Measurements from ENCODE around the gene CNR1. TPM values are rescaled to one million over a fixed set of nuclear protein-coding genes. Genes with fewer than 3 reads are reported as not detected.

CNR1 gene
- total and polyA plus RNA-seq, 2 donors (not counting 3 experiments of a cell fraction or from before 2014, with no cell fraction given): 0.06 TPM; not detected in 1

DNA sequence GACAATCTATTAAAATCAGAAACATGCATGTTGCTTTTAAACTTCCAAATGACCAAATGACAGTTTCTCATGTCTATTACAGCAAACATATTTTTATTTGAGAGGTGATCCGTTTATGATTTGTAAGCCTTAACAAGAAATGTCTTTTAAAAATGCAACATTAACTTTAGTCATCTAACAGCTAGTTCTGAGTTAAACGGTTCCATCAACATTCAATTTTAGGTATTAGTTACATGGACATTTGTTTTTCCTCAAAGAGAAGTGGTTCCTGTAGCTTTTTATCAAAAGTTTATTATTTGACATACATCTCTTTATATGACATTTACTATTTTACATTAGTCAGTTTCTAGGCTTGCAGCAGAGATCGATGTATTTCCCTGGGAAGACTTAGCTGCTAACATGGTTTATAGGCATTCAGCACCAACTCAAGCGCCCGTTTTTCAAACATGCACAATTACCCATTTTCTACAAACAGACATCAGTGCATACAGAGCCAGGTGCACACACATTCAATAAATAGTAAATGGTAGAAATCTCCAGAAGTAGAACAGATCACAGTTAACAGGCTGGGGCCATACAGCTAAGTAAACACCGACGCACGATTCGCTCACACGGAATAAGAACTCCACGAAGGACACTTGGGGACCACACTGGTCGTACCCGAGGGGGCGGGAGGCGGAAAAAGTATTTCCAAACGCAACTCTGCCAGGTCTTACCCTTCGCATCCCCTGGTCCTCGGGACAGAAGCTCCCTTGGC is 882 bp downstream of the CNR1 start:
- Histone ChIP-seq H2AFZ (ENCODE audit: low read depth, low read length) (peak overlapping the region; percentile 88), H3K4me3 (replicated peaks in 1 of 3; ENCODE audit: insufficient read depth in 1 of 3, low read depth in 1 of 3, low read length in 3 of 3) (peak overlapping the region; percentile 29 to 58 (median 42)), H3K79me2 (ENCODE audit: control insufficient read depth, insufficient read depth, low read length) (no peaks in the 10 kb centered on the region), H4K20me1 (replicated peaks; ENCODE audit: control insufficient read depth, extremely low read depth, insufficient read depth, low read length) (no peaks in the 10 kb centered on the region), H3K27ac (ENCODE audit: insufficient read depth, low read depth, low read length) (no peak overlapping the region), H3K9me3 (replicated peaks; ENCODE audit: control insufficient read depth, insufficient read depth, low read length) (no peaks in the 10 kb centered on the region), H3K9ac (replicated peaks; ENCODE audit: extremely low read depth, insufficient read depth, low read length) (peak overlapping the region; percentile 13), H3K4me2 (ENCODE audit: insufficient read depth, low read length) (peak overlapping the region; percentile 77), H3K36me3 (ENCODE audit: control insufficient read depth in 2 of 2, extremely low read depth in 1 of 2, insufficient read depth in 2 of 2, low read length in 2 of 2) (no peaks in the 10 kb centered on the region), H3K4me1 (ENCODE audit: control insufficient read depth, extremely low read depth, insufficient read depth, low read length) (peaks cover 12% of the 10 kb centered on the region), H3K27me3 (ENCODE audit: control insufficient read depth in 2 of 2, insufficient read depth in 2 of 2, low read length in 2 of 2) (peaks cover 40 to 57% of the 10 kb centered on the region in 2 experiments), H3K9me1 (replicated peaks; ENCODE audit: control insufficient read depth, extremely low read depth, insufficient read depth, low read length) (no peaks in the 10 kb centered on the region)
- intact Hi-C loops (cut with micrococcal nuclease) (loop anchor here (5.0 to 10.0 kb wide), 3 partner anchors 330 to 710 kb away; no protein-coding TSS in a partner anchor), dilution Hi-C loops (cut with MboI; ENCODE audit: extremely low pct_ligation_motif_present, low sequenced_read_pairs) (no loop called here)
- TF ChIP-seq JUN (IDR thresholded peaks at IDR 0.05; ENCODE audit: borderline replicate concordance, insufficient read depth, insufficient read length, low read depth): no peak
- no peak for TF ChIP-seq GATA2 (IDR thresholded peaks at IDR 0.05; ENCODE audit: insufficient read depth, insufficient read length, low read depth, low read length)
- no peak for TF ChIP-seq POLR2AphosphoS5 (IDR thresholded peaks at IDR 0.05; ENCODE audit: insufficient read depth, low read depth, low read length)
- TF ChIP-seq FOS (IDR thresholded peaks at IDR 0.05; ENCODE audit: borderline replicate concordance, insufficient read depth, low read length): no peak
- no peak for TF ChIP-seq POLR2A (IDR thresholded peaks at IDR 0.05; ENCODE audit: low read depth, low read length)
- TF ChIP-seq, protein P1, sequence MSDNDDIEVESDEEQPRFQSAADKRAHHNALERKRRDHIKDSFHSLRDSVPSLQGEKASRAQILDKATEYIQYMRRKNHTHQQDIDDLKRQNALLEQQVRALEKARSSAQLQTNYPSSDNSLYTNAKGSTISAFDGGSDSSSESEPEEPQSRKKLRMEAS (IDR thresholded peaks at IDR 0.05; ENCODE audit: insufficient read depth, insufficient read length): no peak
- POLR2A ChIA-PET: no interaction called here
- FAIRE-seq (no peak), DNase-seq (ENCODE audit: low read depth, low spot score) (peak; percentile 17)
- no TSS peak for BruUV-seq (replicated peaks)
- CTCF ChIA-PET: interaction anchor here (1.4 kb wide), 1 partner anchor 327 kb away, joined by 3 read pairs; no protein-coding TSS in a partner anchor

DNA sequence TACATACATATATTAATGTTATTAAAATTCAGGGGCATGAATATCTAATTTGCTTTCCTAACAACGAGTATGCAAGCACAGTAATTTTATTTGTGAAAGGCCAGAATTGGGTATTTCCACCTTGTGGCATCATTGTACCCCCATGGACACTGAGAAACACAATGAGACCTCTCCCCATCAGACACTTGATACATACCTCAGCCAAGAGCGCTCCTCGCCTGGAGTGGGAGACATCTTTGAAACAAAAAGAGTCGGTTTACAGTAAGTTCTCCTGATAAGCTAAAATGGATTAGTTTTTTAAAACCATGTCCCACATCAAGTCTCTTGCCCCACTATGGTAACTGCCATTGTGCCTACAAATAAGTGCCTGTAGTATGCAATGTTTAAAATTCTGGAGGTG is 2.1 kb downstream of the CNR1 start:
- intact Hi-C loops (cut with micrococcal nuclease): loop anchor here (10.0 kb wide), 2 partner anchors 331 to 711 kb away; no protein-coding TSS in a partner anchor
- FAIRE-seq (no peak), DNase-seq (ENCODE audit: low read depth, low spot score) (no peak)
- Histone ChIP-seq H3K4me1 (ENCODE audit: control insufficient read depth, extremely low read depth, insufficient read depth, low read length) (peaks cover 12% of the 10 kb centered on the region), H3K36me3 (ENCODE audit: control insufficient read depth in 2 of 2, extremely low read depth in 1 of 2, insufficient read depth in 2 of 2, low read length in 2 of 2) (no peaks in the 10 kb centered on the region), H3K9me3 (replicated peaks; ENCODE audit: control insufficient read depth, insufficient read depth, low read length) (no peaks in the 10 kb centered on the region), H2AFZ (ENCODE audit: low read depth, low read length) (no peak overlapping the region), H3K9ac (replicated peaks; ENCODE audit: extremely low read depth, insufficient read depth, low read length) (no peak overlapping the region), H3K79me2 (ENCODE audit: control insufficient read depth, insufficient read depth, low read length) (no peaks in the 10 kb centered on the region), H3K9me1 (replicated peaks; ENCODE audit: control insufficient read depth, extremely low read depth, insufficient read depth, low read length) (no peaks in the 10 kb centered on the region), H3K27ac (ENCODE audit: insufficient read depth, low read depth, low read length) (no peak overlapping the region), H3K4me2 (ENCODE audit: insufficient read depth, low read length) (no peak overlapping the region), H3K4me3 (replicated peaks in 1 of 3; ENCODE audit: insufficient read depth in 1 of 3, low read depth in 1 of 3, low read length in 3 of 3) (no peak overlapping the region), H3K27me3 (ENCODE audit: control insufficient read depth in 2 of 2, insufficient read depth in 2 of 2, low read length in 2 of 2) (peaks cover 38 to 57% of the 10 kb centered on the region in 2 experiments), H4K20me1 (replicated peaks; ENCODE audit: control insufficient read depth, extremely low read depth, insufficient read depth, low read length) (no peaks in the 10 kb centered on the region)
- TF ChIP-seq EZH2 (IDR thresholded peaks at IDR 0.05; ENCODE audit: borderline replicate concordance, low read depth, low read length, severe bottlenecking) (no peak), GATA2 (IDR thresholded peaks at IDR 0.05; ENCODE audit: insufficient read depth, insufficient read length, low read depth, low read length) (no peak), JUN (IDR thresholded peaks at IDR 0.05; ENCODE audit: borderline replicate concordance, insufficient read depth, insufficient read length, low read depth) (no peak), POLR2AphosphoS5 (IDR thresholded peaks at IDR 0.05; ENCODE audit: insufficient read depth, low read depth, low read length) (no peak), MYC (IDR thresholded peaks at IDR 0.05; ENCODE audit: low read depth, low read length) (no peak), POLR2A (IDR thresholded peaks at IDR 0.05; ENCODE audit: low read depth, low read length) (no peak), FOS (IDR thresholded peaks at IDR 0.05; ENCODE audit: borderline replicate concordance, insufficient read depth, low read length) (no peak)
- TF ChIP-seq, protein P2, sequence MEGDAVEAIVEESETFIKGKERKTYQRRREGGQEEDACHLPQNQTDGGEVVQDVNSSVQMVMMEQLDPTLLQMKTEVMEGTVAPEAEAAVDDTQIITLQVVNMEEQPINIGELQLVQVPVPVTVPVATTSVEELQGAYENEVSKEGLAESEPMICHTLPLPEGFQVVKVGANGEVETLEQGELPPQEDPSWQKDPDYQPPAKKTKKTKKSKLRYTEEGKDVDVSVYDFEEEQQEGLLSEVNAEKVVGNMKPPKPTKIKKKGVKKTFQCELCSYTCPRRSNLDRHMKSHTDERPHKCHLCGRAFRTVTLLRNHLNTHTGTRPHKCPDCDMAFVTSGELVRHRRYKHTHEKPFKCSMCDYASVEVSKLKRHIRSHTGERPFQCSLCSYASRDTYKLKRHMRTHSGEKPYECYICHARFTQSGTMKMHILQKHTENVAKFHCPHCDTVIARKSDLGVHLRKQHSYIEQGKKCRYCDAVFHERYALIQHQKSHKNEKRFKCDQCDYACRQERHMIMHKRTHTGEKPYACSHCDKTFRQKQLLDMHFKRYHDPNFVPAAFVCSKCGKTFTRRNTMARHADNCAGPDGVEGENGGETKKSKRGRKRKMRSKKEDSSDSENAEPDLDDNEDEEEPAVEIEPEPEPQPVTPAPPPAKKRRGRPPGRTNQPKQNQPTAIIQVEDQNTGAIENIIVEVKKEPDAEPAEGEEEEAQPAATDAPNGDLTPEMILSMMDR (IDR thresholded peaks at IDR 0.05; ENCODE audit: extremely low read depth in 1 of 2, insufficient read depth in 1 of 2, low read depth in 1 of 2, low read length in 2 of 2): no peak
- TF ChIP-seq, protein P1 (IDR thresholded peaks at IDR 0.05; ENCODE audit: insufficient read depth, insufficient read length): no peak
- CTCF ChIA-PET: no interaction called here
- BruUV-seq (replicated peaks): no TSS peak
- dilution Hi-C loops (cut with MboI; ENCODE audit: extremely low pct_ligation_motif_present, low sequenced_read_pairs): no loop called here
- POLR2A ChIA-PET: no interaction called here
